Activated effector memory CD4-positive, alpha-beta T cell treated with anti-CD3 and anti-CD28 coated beads, Interleukin-2, amount 50 U/mL, for 16 hours (primary cell): ENCODE data around the gene MYL10.

ENCODE experiments used
- DNase-seq: peaks from one replicate; pipeline ENCODE4 v3.0.0-alpha.2; 2020

Gene MYL10

GRCh38 chr7:101595246-101595645 is 33.9 kb downstream of the MYL10 start:
- no peak for DNase-seq

- DNase-seq = no peak
These were observed 34.3 kb downstream of the MYL10 start for GRCh38 chr7:101594790-101595189.

GRCh38 chr7:101593556-101593955 is 35.5 kb downstream of the MYL10 start:
- no peak for DNase-seq

GRCh38 chr7:101591504-101591903 is 37.6 kb downstream of the MYL10 start:
- no peak for DNase-seq

GRCh38 chr7:101590663-101591435 is 38.2 kb downstream of the MYL10 start:
- no peak for DNase-seq

GRCh38 chr7:101589976-101590662 is 39.0 kb downstream of the MYL10 start:
- no peak for DNase-seq

- no peak for DNase-seq
These were observed 40.0 kb downstream of the MYL10 start for GRCh38 chr7:101589052-101589451.

GRCh38 chr7:101588131-101588935 is 40.8 kb downstream of the MYL10 start:
- no peak for DNase-seq

- no peak for DNase-seq
These were observed 42.0 kb downstream of the MYL10 start for GRCh38 chr7:101586906-101587677.

- DNase-seq = no peak
These were observed 42.8 kb downstream of the MYL10 start for GRCh38 chr7:101586078-101586905.

GRCh38 chr7:101582971-101583370 is 46.1 kb downstream of the MYL10 start:
- DNase-seq = no peak

- DNase-seq = no peak
These were observed 47.2 kb downstream of the MYL10 start for GRCh38 chr7:101581891-101582290.

GRCh38 chr7:101580596-101580995 is 48.5 kb downstream of the MYL10 start:
- DNase-seq = no peak

GRCh38 chr7:101578552-101578951 is 50.5 kb downstream of the MYL10 start:
- DNase-seq = no peak

- no peak for DNase-seq
These were observed 52.1 kb downstream of the MYL10 start for GRCh38 chr7:101576998-101577397.

GRCh38 chr7:101575721-101576120 is 53.4 kb downstream of the MYL10 start:
- no peak for DNase-seq

GRCh38 chr7:101575168-101575567 is 53.9 kb downstream of the MYL10 start:
- no peak for DNase-seq

GRCh38 chr7:101572156-101572555 is 56.9 kb downstream of the MYL10 start:
- DNase-seq = no peak

GRCh38 chr7:101567230-101567629 is 61.9 kb downstream of the MYL10 start:
- no peak for DNase-seq

GRCh38 chr7:101565601-101566209 is 63.4 kb downstream of the MYL10 start:
- no peak for DNase-seq

- DNase-seq = no peak
These were observed 64.3 kb downstream of the MYL10 start for GRCh38 chr7:101564778-101565211.
